OCI-LY7 (cell line): ENCODE data around the gene COX7B2.

Experiments
- CTCF ChIP-seq: fragments of 200-600 bp; sonication (generic); conservative IDR thresholded peaks from 2 replicates; pipeline ENCODE4 v1.5.1; 2014; ENCODE audit warnings: mild to moderate bottlenecking, antibody characterized with exemption, low read length, moderate library complexity, mixed read lengths
- EZH2phosphoT487 ChIP-seq: fragments of 200-600 bp; sonication (generic); IDR thresholded peaks from 2 replicates; pipeline ENCODE4 v1.6.1; 2018; ENCODE audit warnings: low read depth, borderline replicate concordance, mild to moderate bottlenecking, mixed run types, antibody characterized with exemption, low read length, moderate library complexity, mixed read lengths

GRCh38 chr4:46944345-46944744, 35.3 kb upstream of the COX7B2 start:
- TF ChIP-seq CTCF (no peak), EZH2phosphoT487 (no peak)
